Upper lobe of left lung (tissue), 4 donors: ENCODE results near the gene ALPK1.

Experiments
- EP300 ChIP-seq, 4 donors: sonication (generic); formaldehyde crosslinking; IDR thresholded peaks; one replicate each; pipeline ENCODE4 v1.5.1; 2017; ENCODE audit warnings: antibody characterized with exemption in 4 of 4, control low read depth in 2 of 4
- POLR2A ChIP-seq, 4 donors: fragments of 450-650 bp; IDR thresholded peaks; one replicate each; pipeline ENCODE4 v1.5.1; 2016 to 2017; ENCODE audit warnings: antibody characterized with exemption in 4 of 4, mild to moderate bottlenecking in 2 of 4
- TF ChIP-seq, protein P1 (sequence below), 6 experiments: fragments of 450-650 bp in 4 of 6; fragments of 200-600 bp in 2 of 6; sonication (generic) in 2 of 6; IDR thresholded peaks; one replicate each; pipeline ENCODE4 v1.5.1; 2016 to 2019; ENCODE audit warnings: antibody characterized with exemption in 6 of 6

DNA sequence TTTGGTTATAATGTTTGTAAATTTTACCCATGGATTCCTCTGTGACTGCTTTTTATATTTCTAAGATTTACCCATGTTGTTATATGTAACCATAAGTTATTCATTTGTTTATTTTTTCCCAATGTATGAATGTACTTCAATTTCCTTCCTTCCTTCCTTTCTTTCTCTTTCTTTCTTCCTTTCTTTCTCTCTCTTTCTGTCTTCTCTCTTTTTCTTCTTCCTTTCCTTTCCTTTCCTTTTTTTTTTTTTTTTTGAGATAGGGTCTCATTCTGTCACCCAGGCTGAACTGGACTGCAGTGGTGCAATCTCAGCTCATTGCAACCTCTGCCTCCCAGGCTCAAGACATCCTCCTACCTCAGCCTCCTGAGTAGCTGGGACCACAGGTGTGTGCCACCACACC is 55.6 kb downstream of the ALPK1 start:
- TF ChIP-seq, protein P1, sequence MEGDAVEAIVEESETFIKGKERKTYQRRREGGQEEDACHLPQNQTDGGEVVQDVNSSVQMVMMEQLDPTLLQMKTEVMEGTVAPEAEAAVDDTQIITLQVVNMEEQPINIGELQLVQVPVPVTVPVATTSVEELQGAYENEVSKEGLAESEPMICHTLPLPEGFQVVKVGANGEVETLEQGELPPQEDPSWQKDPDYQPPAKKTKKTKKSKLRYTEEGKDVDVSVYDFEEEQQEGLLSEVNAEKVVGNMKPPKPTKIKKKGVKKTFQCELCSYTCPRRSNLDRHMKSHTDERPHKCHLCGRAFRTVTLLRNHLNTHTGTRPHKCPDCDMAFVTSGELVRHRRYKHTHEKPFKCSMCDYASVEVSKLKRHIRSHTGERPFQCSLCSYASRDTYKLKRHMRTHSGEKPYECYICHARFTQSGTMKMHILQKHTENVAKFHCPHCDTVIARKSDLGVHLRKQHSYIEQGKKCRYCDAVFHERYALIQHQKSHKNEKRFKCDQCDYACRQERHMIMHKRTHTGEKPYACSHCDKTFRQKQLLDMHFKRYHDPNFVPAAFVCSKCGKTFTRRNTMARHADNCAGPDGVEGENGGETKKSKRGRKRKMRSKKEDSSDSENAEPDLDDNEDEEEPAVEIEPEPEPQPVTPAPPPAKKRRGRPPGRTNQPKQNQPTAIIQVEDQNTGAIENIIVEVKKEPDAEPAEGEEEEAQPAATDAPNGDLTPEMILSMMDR (IDR thresholded peaks at IDR 0.05) = no peak
- no peak for TF ChIP-seq EP300 (IDR thresholded peaks at IDR 0.05)
- TF ChIP-seq POLR2A (IDR thresholded peaks at IDR 0.05) = no peak
